ENCODE data around the gene CCM2. TPM values are rescaled to one million over a fixed set of nuclear protein-coding genes. Genes with fewer than 3 reads are reported as not detected.

The CCM2 gene
- total and polyA plus RNA-seq, 10 donors, result 67.8 to 108 (median 83.8) TPM

- Histone ChIP-seq H3K9me3 (peaks cover 0 to 5% (median 0%) of the 10 kb centered on the region in 8 donors), H3K4me1 (peaks cover 44 to 89% (median 73%) of the 10 kb centered on the region in 6 donors), H3K27ac (peak overlapping the region in 6 of 8 donors; percentile 81 to 95 (median 92)), H3K27me3 (replicated peaks in 1 of 7) (no peaks in the 10 kb centered on the region), H3K36me3 (peaks cover 0 to 55% (median 2%) of the 10 kb centered on the region in 6 donors), H3K4me3 (peak overlapping the region; percentile 36 to 88 (median 60))
- no peak for TF ChIP-seq POLR2AphosphoS5 (IDR thresholded peaks at IDR 0.05)
- no peak for TF ChIP-seq POLR2A (IDR thresholded peaks at IDR 0.05)
- TF ChIP-seq CTCF (IDR thresholded peaks at IDR 0.05 in 8 of 11, conservative IDR thresholded peaks at IDR 0.05 in 3 of 11), result no peak
- no peak for DNase-seq
- WGBS, 5 donors, result 43 to 60% (median 52%) methylated on average over 7 of the region's 7 CpGs
- intact Hi-C loops (cut with DNase I; ENCODE audit: low total_unique reads), result loop anchor here (10.0 kb wide), 1 partner anchor 54 kb away; the partner anchor contains the start of gene MYO1G
These were observed 28.9 kb downstream of the CCM2 start for GRCh38 chr7:45028920-45029344.

GRCh38 chr7:45031829-45032228 is 31.8 kb downstream of the CCM2 start:
- peak overlapping the region in 2 of 8 donors; percentile 52 to 59 for H3K27ac ChIP-seq

GRCh38 chr7:45032421-45032820 is 32.4 kb downstream of the CCM2 start:
- no peak for DNase-seq
- Histone ChIP-seq H3K4me1 (peaks cover 39 to 99% (median 90%) of the 10 kb centered on the region in 6 donors), H3K27me3 (replicated peaks in 1 of 7) (no peaks in the 10 kb centered on the region), H3K36me3 (peaks cover 0 to 68% (median 2%) of the 10 kb centered on the region in 6 donors), H3K9me3 (no peaks in the 10 kb centered on the region), H3K27ac (peak overlapping the region in 3 of 8 donors; percentile 42 to 59 (median 52)), H3K4me3 (peak overlapping the region in 1 of 8 donors; percentile 21)
- 78 to 91% (median 88%) methylated on average over 4 of the region's 4 CpGs for WGBS, 5 donors
- intact Hi-C loops (cut with DNase I; ENCODE audit: low total_unique reads), result no loop called here
- TF ChIP-seq POLR2A (IDR thresholded peaks at IDR 0.05) (no peak), CTCF (IDR thresholded peaks at IDR 0.05 in 8 of 11, conservative IDR thresholded peaks at IDR 0.05 in 3 of 11) (no peak), POLR2AphosphoS5 (IDR thresholded peaks at IDR 0.05) (no peak)

More at GRCh38 chr7:45031829-45032228, 31.8 kb downstream of the CCM2 start:
- DNase-seq, result no peak
- Histone ChIP-seq H3K4me1 (peaks cover 45 to 99% (median 88%) of the 10 kb centered on the region in 6 donors), H3K36me3 (peaks cover 0 to 68% (median 2%) of the 10 kb centered on the region in 6 donors), H3K27me3 (replicated peaks in 1 of 7) (no peaks in the 10 kb centered on the region), H3K9me3 (no peaks in the 10 kb centered on the region), H3K4me3 (no peak overlapping the region)
- 75 to 91% (median 87%) methylated on average over 4 of the region's 4 CpGs for WGBS, 5 donors
- intact Hi-C loops (cut with DNase I; ENCODE audit: low total_unique reads), result no loop called here
- no peak for TF ChIP-seq POLR2A (IDR thresholded peaks at IDR 0.05)
- TF ChIP-seq CTCF (IDR thresholded peaks at IDR 0.05 in 8 of 11, conservative IDR thresholded peaks at IDR 0.05 in 3 of 11), result no peak
- no peak for TF ChIP-seq POLR2AphosphoS5 (IDR thresholded peaks at IDR 0.05)

GRCh38 chr7:45033261-45033930 is 33.4 kb downstream of the CCM2 start:
- TF ChIP-seq POLR2AphosphoS5 (IDR thresholded peaks at IDR 0.05) (no peak), POLR2A (IDR thresholded peaks at IDR 0.05) (no peak), CTCF (IDR thresholded peaks at IDR 0.05 in 8 of 11, conservative IDR thresholded peaks at IDR 0.05 in 3 of 11) (no peak)
- H3K27ac ChIP-seq, result peak overlapping the region in 7 of 8 donors; percentile 15 to 59 (median 42)
- intact Hi-C loops (cut with DNase I; ENCODE audit: low total_unique reads), result no loop called here

More at GRCh38 chr7:45033261-45033930, 33.4 kb downstream of the CCM2 start:
- Histone ChIP-seq H3K9me3 (no peaks in the 10 kb centered on the region), H3K4me3 (no peak overlapping the region), H3K36me3 (peaks cover 0 to 70% (median 7%) of the 10 kb centered on the region in 6 donors), H3K4me1 (peaks cover 39 to 100% (median 88%) of the 10 kb centered on the region in 6 donors), H3K27me3 (replicated peaks in 1 of 7) (no peaks in the 10 kb centered on the region)
- 79 to 100% (median 91%) methylated on average over 1 of the region's 1 CpG for WGBS, 5 donors
- DNase-seq, result no peak
